WTC11 (cell line): ENCODE data around the gene PELI3. TPM values are rescaled to one million over a fixed set of nuclear protein-coding genes. Genes with fewer than 3 reads are reported as not detected.

Source experiments
- ATAC-seq: fragments of 200-7000 bp; cut with Tn5 transposase; 2 replicates; pipeline ENCODE4 v1.10.0; 2021; ENCODE audit warnings: mild to moderate bottlenecking, moderate library complexity
- CTCF ChIA-PET: fragments of 300-600 bp; sonication (Branson Sonifier 250); formaldehyde crosslinking; loops from one replicate; lab custom pipeline; 2021; ENCODE audit warnings: antibody characterized with exemption; lab: Charles Lee
- POLR2A ChIA-PET: fragments of 350-600 bp; sonication (Branson Sonifier 250); formaldehyde crosslinking; loops from one replicate; lab custom pipeline; 2021; ENCODE audit warnings: antibody characterized with exemption; lab: Charles Lee
- DNase-seq: peaks from one replicate; pipeline ENCODE4 v3.0.0; 2021; ENCODE audit warnings: low spot score
- H3K27ac Mint-ChIP-seq: 2 replicates; pipeline ENCODE4 v1.8.0; 2021; ENCODE audit warnings: mixed read lengths
- H3K27me3 Mint-ChIP-seq: 2 replicates; pipeline ENCODE4 v1.8.0; 2021; ENCODE audit warnings: low read depth, mild to moderate bottlenecking, moderate library complexity, mixed read lengths
- H3K36me3 Mint-ChIP-seq: 2 replicates; pipeline ENCODE4 v1.8.0; 2021; ENCODE audit warnings: mixed read lengths
- H3K4me1 Mint-ChIP-seq: 2 replicates; pipeline ENCODE4 v1.8.0; 2022; ENCODE audit warnings: mixed read lengths
- H3K4me3 Mint-ChIP-seq: 2 replicates; pipeline ENCODE4 v1.8.0; 2021; ENCODE audit warnings: mild to moderate bottlenecking, moderate library complexity, mixed read lengths
- H3K9me3 Mint-ChIP-seq: 2 replicates; pipeline ENCODE4 v1.8.0; 2021; ENCODE audit warnings: mixed read lengths
- AR ChIP-seq: fragments of 250-450 bp; sonication (Bioruptor Pico); IDR thresholded peaks from 2 replicates; pipeline ENCODE4 v1.9.0; 2021; ENCODE audit warnings: mild to moderate bottlenecking
- CREM ChIP-seq: sonication (generic); formaldehyde crosslinking; IDR thresholded peaks from 2 replicates; pipeline ENCODE4 v1.8.1; 2022; ENCODE audit warnings: mild to moderate bottlenecking, missing genetic modification reagents, moderate library complexity
- E2F5 ChIP-seq: sonication (generic); formaldehyde crosslinking; IDR thresholded peaks from 2 replicates; pipeline ENCODE4 v1.8.1; 2022; ENCODE audit warnings: mild to moderate bottlenecking, moderate library complexity, missing genetic modification reagents
- ETV6 ChIP-seq: sonication (generic); formaldehyde crosslinking; IDR thresholded peaks from 2 replicates; pipeline ENCODE4 v1.8.1; 2022; ENCODE audit warnings: mild to moderate bottlenecking, missing genetic modification reagents
- FOXK1 ChIP-seq: sonication (generic); formaldehyde crosslinking; IDR thresholded peaks from 2 replicates; pipeline ENCODE4 v1.8.0; 2022; ENCODE audit warnings: mild to moderate bottlenecking, moderate library complexity, missing genetic modification reagents
- GABPB1 ChIP-seq: sonication (generic); formaldehyde crosslinking; IDR thresholded peaks from 2 replicates; pipeline ENCODE4 v1.8.1; 2023; ENCODE audit warnings: mild to moderate bottlenecking, missing genetic modification reagents
- IRF1 ChIP-seq: sonication (generic); formaldehyde crosslinking; IDR thresholded peaks from 2 replicates; pipeline ENCODE4 v1.8.0; 2023; ENCODE audit warnings: missing genetic modification reagents
- NR2C2 ChIP-seq: sonication (generic); formaldehyde crosslinking; IDR thresholded peaks from 2 replicates; pipeline ENCODE4 v1.8.0; 2022; ENCODE audit warnings: mild to moderate bottlenecking, missing genetic modification reagents
- NR3C1 ChIP-seq: sonication (generic); formaldehyde crosslinking; conservative IDR thresholded peaks from 2 replicates; pipeline ENCODE4 v1.8.1; 2023; ENCODE audit warnings: low read depth, mild to moderate bottlenecking, missing genetic modification reagents
- RELA ChIP-seq: sonication (generic); formaldehyde crosslinking; IDR thresholded peaks from 2 replicates; pipeline ENCODE4 v1.8.1; 2022; ENCODE audit warnings: missing genetic modification reagents, mild to moderate bottlenecking, borderline replicate concordance
- SOX15 ChIP-seq: fragments of 250-450 bp; sonication (Bioruptor Pico); IDR thresholded peaks from 2 replicates; pipeline ENCODE4 v1.9.0; 2021; ENCODE audit warnings: mild to moderate bottlenecking
- SP1 ChIP-seq: sonication (generic); formaldehyde crosslinking; conservative IDR thresholded peaks from 2 replicates; pipeline ENCODE4 v1.8.1; 2022; ENCODE audit warnings: missing genetic modification reagents
- TCF7 ChIP-seq: sonication (generic); formaldehyde crosslinking; IDR thresholded peaks from 2 replicates; pipeline ENCODE4 v1.8.0; 2022; ENCODE audit warnings: mild to moderate bottlenecking, low read depth, missing genetic modification reagents, moderate library complexity
- USF1 ChIP-seq: sonication (generic); formaldehyde crosslinking; IDR thresholded peaks from 2 replicates; pipeline ENCODE4 v1.8.0; 2022; ENCODE audit warnings: mild to moderate bottlenecking, missing genetic modification reagents
- ZBTB43 ChIP-seq: sonication (generic); formaldehyde crosslinking; IDR thresholded peaks from 2 replicates; pipeline ENCODE4 v1.8.1; 2023; ENCODE audit warnings: mild to moderate bottlenecking, missing genetic modification reagents
- ZNF232 ChIP-seq: sonication (generic); formaldehyde crosslinking; IDR thresholded peaks from 2 replicates; pipeline ENCODE4 v1.8.0; 2022; ENCODE audit warnings: mild to moderate bottlenecking, missing genetic modification reagents
- total RNA-seq: library from RNA; stranded (reverse); gene quantifications from 3 replicates; pipeline ENCODE4 v1.2.3, GENCODE V29; 2021
- TF ChIP-seq, protein P1 (sequence below): sonication (generic); formaldehyde crosslinking; IDR thresholded peaks from 2 replicates; pipeline ENCODE4 v1.8.0; 2022; ENCODE audit warnings: missing genetic modification reagents

PELI3 gene
- total RNA-seq, 1 experiment from 2014 or later: 7.8 TPM

GRCh38 chr11:66479394-66480116 is 12.8 kb downstream of the PELI3 start (continued):
- TF ChIP-seq ZBTB43 (CRISPR knock-in tag) (peak; percentile 42; the same call in 1 of the 2 replicates), AR (CRISPR knock-in tag) (no peak), TCF7 (CRISPR knock-in tag) (peak; percentile 78; the same call in 1 of the 2 replicates), RELA (no peak), SOX15 (CRISPR knock-in tag) (no peak), NR3C1 (no peak), ZNF232 (CRISPR knock-in tag) (no peak), FOXK1 (CRISPR knock-in tag) (no peak), NR2C2 (CRISPR knock-in tag) (no peak), CREM (CRISPR knock-in tag) (no peak), USF1 (CRISPR knock-in tag) (0 out of 2 replicates have a peak, but pooled peaks have one; percentile 23)
- TF ChIP-seq, protein P1, sequence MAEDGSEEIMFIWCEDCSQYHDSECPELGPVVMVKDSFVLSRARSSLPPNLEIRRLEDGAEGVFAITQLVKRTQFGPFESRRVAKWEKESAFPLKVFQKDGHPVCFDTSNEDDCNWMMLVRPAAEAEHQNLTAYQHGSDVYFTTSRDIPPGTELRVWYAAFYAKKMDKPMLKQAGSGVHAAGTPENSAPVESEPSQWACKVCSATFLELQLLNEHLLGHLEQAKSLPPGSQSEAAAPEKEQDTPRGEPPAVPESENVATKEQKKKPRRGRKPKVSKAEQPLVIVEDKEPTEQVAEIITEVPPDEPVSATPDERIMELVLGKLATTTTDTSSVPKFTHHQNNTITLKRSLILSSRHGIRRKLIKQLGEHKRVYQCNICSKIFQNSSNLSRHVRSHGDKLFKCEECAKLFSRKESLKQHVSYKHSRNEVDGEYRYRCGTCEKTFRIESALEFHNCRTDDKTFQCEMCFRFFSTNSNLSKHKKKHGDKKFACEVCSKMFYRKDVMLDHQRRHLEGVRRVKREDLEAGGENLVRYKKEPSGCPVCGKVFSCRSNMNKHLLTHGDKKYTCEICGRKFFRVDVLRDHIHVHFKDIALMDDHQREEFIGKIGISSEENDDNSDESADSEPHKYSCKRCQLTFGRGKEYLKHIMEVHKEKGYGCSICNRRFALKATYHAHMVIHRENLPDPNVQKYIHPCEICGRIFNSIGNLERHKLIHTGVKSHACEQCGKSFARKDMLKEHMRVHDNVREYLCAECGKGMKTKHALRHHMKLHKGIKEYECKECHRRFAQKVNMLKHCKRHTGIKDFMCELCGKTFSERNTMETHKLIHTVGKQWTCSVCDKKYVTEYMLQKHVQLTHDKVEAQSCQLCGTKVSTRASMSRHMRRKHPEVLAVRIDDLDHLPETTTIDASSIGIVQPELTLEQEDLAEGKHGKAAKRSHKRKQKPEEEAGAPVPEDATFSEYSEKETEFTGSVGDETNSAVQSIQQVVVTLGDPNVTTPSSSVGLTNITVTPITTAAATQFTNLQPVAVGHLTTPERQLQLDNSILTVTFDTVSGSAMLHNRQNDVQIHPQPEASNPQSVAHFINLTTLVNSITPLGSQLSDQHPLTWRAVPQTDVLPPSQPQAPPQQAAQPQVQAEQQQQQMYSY (CRISPR knock-in tag): peak; percentile 17; the same call in 1 of the 2 replicates

GRCh38 chr11:66480117-66480938 is 13.6 kb downstream of the PELI3 start, which contains the start of gene DPP3:
Gene DPP3 (plus strand): TSS chr11:66480434. CDS start chr11:66482201, 1,767 bp downstream.
- H3K4me3 Mint-ChIP-seq: peak within 1 kb of the TSS; percentile 95
- DNase-seq (peak; percentile 99), ATAC-seq (peak; percentile 90)
- peak within 1 kb of the TSS; percentile 95 for H3K27ac Mint-ChIP-seq
- H3K36me3 Mint-ChIP-seq: peaks cover 11% of the 10 kb centered on the region
- CTCF ChIA-PET: interaction anchor here (0.6 to 3.0 kb wide), 26 partner anchors 10 to 198 kb away, joined by 3 to 56 read pairs (median 7); partner anchors contain the start of genes ACTN3, BBS1, CCDC87 and CCS
- H3K4me1 Mint-ChIP-seq: peaks cover 26% of the 10 kb centered on the region
- H3K27me3 Mint-ChIP-seq: no peaks in the 10 kb centered on the region
- POLR2A ChIA-PET: interaction anchor here (0.5 to 1.8 kb wide), 22 partner anchors 11 to 437 kb away, joined by 3 to 22 read pairs (median 5); partner anchors contain the start of genes ACTN3, MRPL11, NPAS4 and PELI3
- H3K9me3 Mint-ChIP-seq: no peaks in the 10 kb centered on the region
- no peak for TF ChIP-seq AR (CRISPR knock-in tag)
- TF ChIP-seq GABPB1 (CRISPR knock-in tag): peak; percentile 54; the same call in 1 of the 2 replicates
- TF ChIP-seq FOXK1 (CRISPR knock-in tag): 0 out of 2 replicates have a peak, but pooled peaks have one; percentile 58
- peak; percentile 91 for TF ChIP-seq SP1 (CRISPR knock-in tag)
- peak; percentile 59; the same call in 1 of the 2 replicates for TF ChIP-seq ETV6
- peak; percentile 61; the same call in 1 of the 2 replicates for TF ChIP-seq E2F5 (CRISPR knock-in tag)
- 0 out of 2 replicates have a peak, but pooled peaks have one; percentile 18 for TF ChIP-seq IRF1 (CRISPR knock-in tag)
